Prostate gland (tissue), 2 donors: Measurements from ENCODE around the gene MAPK1.

ENCODE experiments used
- POLR2AphosphoS5 ChIP-seq: sonication (generic); formaldehyde crosslinking; IDR thresholded peaks from one replicate; pipeline ENCODE4 v1.6.1; 2017; ENCODE audit warnings: antibody characterized with exemption
- TF ChIP-seq, protein P1 (sequence below), 4 experiments: fragments of 200-600 bp in 2 of 4; fragments of 450-650 bp in 2 of 4; sonication (generic) in 2 of 4; IDR thresholded peaks; 1 replicate in 3 of 4; 2 replicates in 1 of 4; pipeline ENCODE4 v1.5.1; 2016 to 2019; ENCODE audit warnings: antibody characterized with exemption in 4 of 4, mild to moderate bottlenecking in 2 of 4, moderate library complexity in 2 of 4

DNA sequence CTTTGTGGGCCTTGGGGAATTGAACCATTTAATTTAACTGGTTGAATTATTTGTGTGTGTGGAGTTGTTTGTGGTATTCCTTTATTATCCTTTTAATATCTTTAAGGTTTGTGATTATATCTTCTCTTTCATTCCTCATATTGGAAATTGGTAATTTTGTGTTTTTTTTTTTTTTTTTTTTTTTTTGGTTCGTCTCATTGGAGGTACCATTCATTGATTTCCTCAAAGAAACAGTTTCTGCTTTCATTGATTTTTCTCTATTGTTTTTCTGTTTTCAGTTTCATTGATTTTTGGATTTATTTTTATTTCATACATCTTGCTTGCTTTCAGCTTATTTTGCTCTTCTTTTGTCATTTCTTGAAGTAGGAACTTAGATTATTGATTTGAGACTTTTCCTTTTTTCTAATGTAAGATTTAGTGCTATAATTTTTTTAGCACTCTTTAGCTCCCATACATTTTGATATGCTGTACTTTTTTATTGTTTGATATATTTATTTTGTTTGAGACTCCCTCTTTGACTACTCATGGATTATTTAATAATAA lies 31.0 kb upstream of the MAPK1 start:
- no peak for TF ChIP-seq POLR2AphosphoS5
- TF ChIP-seq, protein P1, sequence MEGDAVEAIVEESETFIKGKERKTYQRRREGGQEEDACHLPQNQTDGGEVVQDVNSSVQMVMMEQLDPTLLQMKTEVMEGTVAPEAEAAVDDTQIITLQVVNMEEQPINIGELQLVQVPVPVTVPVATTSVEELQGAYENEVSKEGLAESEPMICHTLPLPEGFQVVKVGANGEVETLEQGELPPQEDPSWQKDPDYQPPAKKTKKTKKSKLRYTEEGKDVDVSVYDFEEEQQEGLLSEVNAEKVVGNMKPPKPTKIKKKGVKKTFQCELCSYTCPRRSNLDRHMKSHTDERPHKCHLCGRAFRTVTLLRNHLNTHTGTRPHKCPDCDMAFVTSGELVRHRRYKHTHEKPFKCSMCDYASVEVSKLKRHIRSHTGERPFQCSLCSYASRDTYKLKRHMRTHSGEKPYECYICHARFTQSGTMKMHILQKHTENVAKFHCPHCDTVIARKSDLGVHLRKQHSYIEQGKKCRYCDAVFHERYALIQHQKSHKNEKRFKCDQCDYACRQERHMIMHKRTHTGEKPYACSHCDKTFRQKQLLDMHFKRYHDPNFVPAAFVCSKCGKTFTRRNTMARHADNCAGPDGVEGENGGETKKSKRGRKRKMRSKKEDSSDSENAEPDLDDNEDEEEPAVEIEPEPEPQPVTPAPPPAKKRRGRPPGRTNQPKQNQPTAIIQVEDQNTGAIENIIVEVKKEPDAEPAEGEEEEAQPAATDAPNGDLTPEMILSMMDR (IDR thresholded peaks at IDR 0.05), result no peak
